ENCODE data around the gene SLC35F1. TPM values are rescaled to one million over a fixed set of nuclear protein-coding genes. Genes with fewer than 3 reads are reported as not detected.

The SLC35F1 gene
- total RNA-seq, 2 donors from 2014 or later: under 0.01 to 0.78 TPM

GRCh38 chr6:118198746-118199145 lies 291.7 kb downstream of the SLC35F1 start:
- Histone ChIP-seq H3K4me3 (no peak overlapping the region), H3K36me3 (replicated peaks in 1 of 2; ENCODE audit: insufficient read depth in 1 of 2, low read depth in 2 of 2) (no peaks in the 10 kb centered on the region), H3K27me3 (no peaks in the 10 kb centered on the region), H3K27ac (no peak overlapping the region), H3K9me3 (no peaks in the 10 kb centered on the region), H3K4me1 (no peaks in the 10 kb centered on the region)
- intact Hi-C loops (cut with DNase I): no loop called here
- no peak for ATAC-seq
- no peak for DNase-seq
- 23 to 56% methylated on average over 1 of the region's 1 CpG for WGBS, 2 donors
- no peak for TF ChIP-seq CTCF (IDR thresholded peaks at IDR 0.05)
- no peak for TF ChIP-seq POLR2A (IDR thresholded peaks at IDR 0.05)

- Histone ChIP-seq H3K36me3 (replicated peaks in 1 of 2; ENCODE audit: insufficient read depth in 1 of 2, low read depth in 2 of 2) (no peaks in the 10 kb centered on the region), H3K4me1 (no peaks in the 10 kb centered on the region), H3K27me3 (no peaks in the 10 kb centered on the region), H3K27ac (no peak overlapping the region), H3K9me3 (no peaks in the 10 kb centered on the region), H3K4me3 (no peak overlapping the region)
- ATAC-seq (no peak), DNase-seq (no peak)
- WGBS, 2 donors: 76 to 78% methylated on average over 1 of the region's 1 CpG
- TF ChIP-seq POLR2A (IDR thresholded peaks at IDR 0.05) (no peak), CTCF (IDR thresholded peaks at IDR 0.05) (no peak)
- intact Hi-C loops (cut with DNase I): no loop called here
Observed at GRCh38 chr6:118200160-118200559, 293.1 kb downstream of the SLC35F1 start.

- H3K36me3 ChIP-seq (replicated peaks in 1 of 2; ENCODE audit: insufficient read depth in 1 of 2, low read depth in 2 of 2): no peaks in the 10 kb centered on the region
- TF ChIP-seq POLR2A (IDR thresholded peaks at IDR 0.05) (no peak), CTCF (IDR thresholded peaks at IDR 0.05) (no peak)
- no peaks in the 10 kb centered on the region for H3K27me3 ChIP-seq
- H3K4me3 ChIP-seq: no peak overlapping the region
- no peak for ATAC-seq
- WGBS, 2 donors: 83 to 88% methylated on average over 1 of the region's 1 CpG
- H3K9me3 ChIP-seq: no peaks in the 10 kb centered on the region
- no peak overlapping the region for H3K27ac ChIP-seq
- intact Hi-C loops (cut with DNase I): no loop called here
- no peak for DNase-seq
- no peaks in the 10 kb centered on the region for H3K4me1 ChIP-seq
Observed at GRCh38 chr6:118202517-118202916, 295.5 kb downstream of the SLC35F1 start.

- Histone ChIP-seq H3K27ac (no peak overlapping the region), H3K9me3 (no peaks in the 10 kb centered on the region), H3K27me3 (no peaks in the 10 kb centered on the region), H3K4me1 (no peaks in the 10 kb centered on the region), H3K4me3 (no peak overlapping the region), H3K36me3 (replicated peaks in 1 of 2; ENCODE audit: insufficient read depth in 1 of 2, low read depth in 2 of 2) (no peaks in the 10 kb centered on the region)
- ATAC-seq (no peak), DNase-seq (no peak)
- intact Hi-C loops (cut with DNase I): no loop called here
- TF ChIP-seq CTCF (IDR thresholded peaks at IDR 0.05): no peak
- no peak for TF ChIP-seq POLR2A (IDR thresholded peaks at IDR 0.05)
Observed at GRCh38 chr6:118203545-118203944, 296.5 kb downstream of the SLC35F1 start.

- no peaks in the 10 kb centered on the region for H3K36me3 ChIP-seq (replicated peaks in 1 of 2; ENCODE audit: insufficient read depth in 1 of 2, low read depth in 2 of 2)
- H3K27me3 ChIP-seq: no peaks in the 10 kb centered on the region
- intact Hi-C loops (cut with DNase I): no loop called here
- 58 to 91% methylated on average over 1 of the region's 1 CpG for WGBS, 2 donors
- no peak for ATAC-seq
- no peak for DNase-seq
- no peaks in the 10 kb centered on the region for H3K4me1 ChIP-seq
- H3K9me3 ChIP-seq: no peaks in the 10 kb centered on the region
- H3K4me3 ChIP-seq: no peak overlapping the region
- TF ChIP-seq POLR2A (IDR thresholded peaks at IDR 0.05) (no peak), CTCF (IDR thresholded peaks at IDR 0.05) (no peak)
- H3K27ac ChIP-seq: no peak overlapping the region
Observed at GRCh38 chr6:118206221-118206620, 299.2 kb downstream of the SLC35F1 start.
